Activated T-helper 2 cell treated with anti-CD3 and anti-CD28 coated beads, Interferon-gamma antibody, Interleukin-2, Interleukin-4, amounts not matched to agents 10 μg/mL and 5 μg/mL and 100 μg/mL, durations not matched to agents 14 hours and 24 hours and 36 hours (primary cell): ENCODE data around the gene PDZD2. TPM values are rescaled to one million over a fixed set of nuclear protein-coding genes. Genes with fewer than 3 reads are reported as not detected.

Source experiments
- DNase-seq: peaks from one replicate; pipeline ENCODE4 v3.0.0; 2021; ENCODE audit warnings: low spot score
- H3K27ac Mint-ChIP-seq: one replicate; pipeline ENCODE4 v1.8.0; 2021; ENCODE audit warnings: mixed read lengths
- H3K27me3 Mint-ChIP-seq: one replicate; pipeline ENCODE4 v1.8.0; 2021; ENCODE audit warnings: low read depth, mixed read lengths
- H3K36me3 Mint-ChIP-seq: one replicate; pipeline ENCODE4 v1.8.0; 2021; ENCODE audit warnings: low read depth, mixed read lengths
- H3K4me1 Mint-ChIP-seq: one replicate; pipeline ENCODE4 v1.8.0; 2021; ENCODE audit warnings: low read depth, mixed read lengths
- H3K4me3 Mint-ChIP-seq: one replicate; pipeline ENCODE4 v1.8.0; 2021; ENCODE audit warnings: low read depth, mild to moderate bottlenecking, moderate library complexity, mixed read lengths
- H3K9me3 Mint-ChIP-seq: one replicate; pipeline ENCODE4 v1.8.0; 2021; ENCODE audit warnings: mixed read lengths
- intact Hi-C: fragments of 100-400 bp; cut with micrococcal nuclease; formaldehyde crosslinking; loops from one replicate; pipeline ENCODE4 v1.15.1; 2023
- total RNA-seq: library from RNA; stranded (reverse); gene quantifications from 2 replicates; pipeline ENCODE4 v1.2.3, GENCODE V29; 2022

PDZD2 gene
- total RNA-seq, 1 donor from 2014 or later: 0.25 TPM

DNA sequence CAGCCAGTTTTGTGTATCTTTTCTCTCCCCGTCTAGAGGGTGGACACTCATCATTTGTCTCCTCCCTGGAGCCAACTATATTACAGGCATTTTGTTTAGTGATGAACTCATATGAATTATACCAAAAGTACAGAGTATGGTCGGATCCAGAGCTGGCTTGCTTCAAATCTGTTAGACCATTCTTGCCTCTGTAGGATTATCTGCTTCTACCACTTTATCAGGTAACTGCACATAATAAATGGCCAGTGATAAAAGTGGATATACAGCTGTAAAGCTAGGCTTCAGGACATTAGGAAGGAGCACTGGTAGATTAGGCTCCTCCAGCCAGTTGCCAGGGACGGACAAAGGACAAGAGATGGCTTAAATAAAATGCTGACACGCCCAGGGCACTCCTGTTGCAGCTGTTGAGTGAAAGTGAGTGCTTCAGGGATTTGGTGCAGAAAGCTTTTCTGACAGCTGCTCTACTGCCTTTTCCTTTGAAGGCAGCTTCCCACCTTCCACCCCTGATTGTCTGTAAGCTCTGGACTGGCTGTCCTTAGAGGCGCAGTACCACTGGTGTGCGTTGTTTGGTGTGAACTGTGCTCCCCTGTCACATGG is 259.2 kb downstream of the PDZD2 start:
- no peak for DNase-seq
- no peaks in the 10 kb centered on the region for H3K4me1 Mint-ChIP-seq
- no peak overlapping the region for H3K27ac Mint-ChIP-seq
- no peaks in the 10 kb centered on the region for H3K36me3 Mint-ChIP-seq
- no peaks in the 10 kb centered on the region for H3K9me3 Mint-ChIP-seq
- H3K4me3 Mint-ChIP-seq: no peak overlapping the region
- H3K27me3 Mint-ChIP-seq: no peaks in the 10 kb centered on the region
- intact Hi-C loops: no loop called here

GRCh38 chr5:31900296-31900865 is 261.4 kb downstream of the PDZD2 start:
- Mint-ChIP-seq H3K9me3 (no peaks in the 10 kb centered on the region), H3K36me3 (no peaks in the 10 kb centered on the region), H3K4me1 (no peaks in the 10 kb centered on the region), H3K27ac (no peak overlapping the region), H3K4me3 (no peak overlapping the region), H3K27me3 (no peaks in the 10 kb centered on the region)
- no peak for DNase-seq
- intact Hi-C loops: no loop called here

DNA sequence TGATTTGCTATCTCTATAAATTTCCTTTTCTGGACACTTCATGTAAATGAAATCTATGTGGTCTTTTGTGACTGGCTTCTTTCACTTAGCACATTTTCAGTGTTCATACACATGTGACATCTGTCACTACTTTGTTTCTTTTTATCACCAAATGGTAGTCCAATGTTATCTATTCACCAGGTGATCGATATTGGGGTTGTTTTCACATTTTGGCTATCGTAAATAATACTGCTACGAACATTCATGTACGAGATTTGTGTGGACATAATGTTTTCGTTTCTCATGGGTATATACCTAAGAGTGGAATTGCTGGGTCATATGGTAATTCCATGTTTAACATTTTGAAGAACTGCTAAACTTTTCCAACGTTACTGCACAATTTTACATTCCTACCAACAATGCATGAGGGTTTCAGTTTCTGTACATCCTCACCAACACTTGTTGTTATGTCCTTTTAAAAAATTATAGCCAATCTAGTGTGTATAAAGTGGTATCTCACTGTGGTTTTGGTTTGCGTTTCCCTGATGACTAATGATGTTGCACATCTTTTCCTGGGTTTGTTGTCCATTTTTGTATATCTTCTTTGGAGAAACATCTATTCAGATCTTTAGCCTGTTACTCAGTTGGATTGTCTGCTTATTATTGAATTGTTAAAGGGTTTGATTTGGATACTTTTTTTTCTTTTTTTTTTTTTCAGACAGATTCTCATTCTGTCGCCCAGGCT is 263.0 kb downstream of the PDZD2 start:
- Mint-ChIP-seq H3K9me3 (no peaks in the 10 kb centered on the region), H3K4me1 (no peaks in the 10 kb centered on the region), H3K27me3 (no peaks in the 10 kb centered on the region), H3K36me3 (no peaks in the 10 kb centered on the region), H3K4me3 (no peak overlapping the region), H3K27ac (no peak overlapping the region)
- DNase-seq: no peak
- intact Hi-C loops: no loop called here

DNA sequence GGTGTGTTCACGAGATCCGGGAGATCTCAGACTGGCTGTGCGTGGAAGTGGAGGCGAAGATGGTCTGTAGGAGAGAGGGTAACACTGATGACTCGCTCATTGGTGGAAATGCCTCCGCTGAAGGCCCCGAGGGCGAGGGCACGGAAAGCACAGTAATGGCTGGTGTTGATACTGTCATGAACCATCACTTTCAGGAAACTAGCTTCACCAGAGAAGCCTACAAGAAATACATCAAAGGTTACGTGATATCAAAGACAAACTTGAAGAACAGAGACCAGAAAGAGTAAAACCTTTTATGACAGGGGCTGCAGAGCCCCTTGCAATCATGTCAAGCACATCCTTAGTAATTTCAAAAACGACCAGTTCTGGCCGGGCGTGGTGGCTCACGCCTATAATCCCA is 269.5 kb downstream of the PDZD2 start:
- no peak for DNase-seq
- no peak overlapping the region for H3K27ac Mint-ChIP-seq
- H3K27me3 Mint-ChIP-seq: no peaks in the 10 kb centered on the region
- no peak overlapping the region for H3K4me3 Mint-ChIP-seq
- no peaks in the 10 kb centered on the region for H3K36me3 Mint-ChIP-seq
- H3K9me3 Mint-ChIP-seq: no peaks in the 10 kb centered on the region
- no peaks in the 10 kb centered on the region for H3K4me1 Mint-ChIP-seq
- intact Hi-C loops: no loop called here

GRCh38 chr5:31909073-31909472 is 270.1 kb downstream of the PDZD2 start:
- no peak overlapping the region for H3K4me3 Mint-ChIP-seq
- no peaks in the 10 kb centered on the region for H3K36me3 Mint-ChIP-seq
- intact Hi-C loops: no loop called here
- H3K9me3 Mint-ChIP-seq: no peaks in the 10 kb centered on the region
- no peak for DNase-seq
- H3K4me1 Mint-ChIP-seq: no peaks in the 10 kb centered on the region
- H3K27me3 Mint-ChIP-seq: no peaks in the 10 kb centered on the region
- no peak overlapping the region for H3K27ac Mint-ChIP-seq

DNA sequence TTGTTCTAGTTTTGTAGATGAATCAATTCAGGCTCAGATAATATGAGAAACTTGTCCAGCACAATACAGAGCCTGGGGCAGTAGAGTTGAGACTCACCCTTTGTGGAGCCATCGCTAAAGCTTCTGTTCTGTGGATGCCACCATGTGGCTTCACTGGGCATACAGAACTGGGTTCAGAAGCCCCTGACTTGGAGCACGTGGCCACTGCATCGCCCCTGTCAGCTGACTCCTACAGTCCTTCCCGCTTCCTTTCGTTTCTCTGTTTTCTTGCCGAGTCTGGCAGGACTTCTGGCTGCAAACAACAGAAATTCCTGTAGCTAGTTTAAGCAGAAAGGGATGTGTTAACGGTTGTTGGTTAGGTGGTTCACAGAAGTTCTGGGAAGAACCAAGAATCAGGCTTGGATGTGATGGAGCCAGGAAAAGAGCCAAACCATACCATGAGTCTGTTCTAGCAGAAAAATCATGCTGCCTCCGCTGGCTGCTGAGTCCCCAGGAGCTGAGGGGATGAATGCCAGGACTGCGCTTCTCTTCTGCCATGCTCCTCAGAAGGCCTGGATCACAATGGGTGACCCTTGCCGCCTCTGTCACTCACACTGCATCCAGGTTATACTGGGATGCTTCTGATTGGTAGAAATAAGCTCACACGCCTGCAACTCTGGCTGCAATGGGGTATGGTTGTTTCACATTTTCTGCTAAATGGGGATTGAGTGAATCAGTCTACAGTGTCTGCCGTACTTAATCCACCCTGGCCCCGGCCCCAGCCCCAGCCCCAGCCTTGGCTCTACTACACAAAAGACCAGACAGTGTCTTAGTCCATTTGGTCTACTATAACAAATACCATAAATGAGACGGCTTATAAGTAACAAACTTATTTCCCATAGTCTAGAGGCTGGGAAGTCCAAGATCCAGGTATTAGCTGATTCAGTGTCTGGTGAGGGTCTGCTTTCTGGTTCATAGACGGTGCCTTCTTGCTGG is 272.6 kb downstream of the PDZD2 start:
- H3K36me3 Mint-ChIP-seq: no peaks in the 10 kb centered on the region
- H3K27ac Mint-ChIP-seq: no peak overlapping the region
- no peaks in the 10 kb centered on the region for H3K9me3 Mint-ChIP-seq
- H3K27me3 Mint-ChIP-seq: no peaks in the 10 kb centered on the region
- no peak for DNase-seq
- H3K4me3 Mint-ChIP-seq: no peak overlapping the region
- intact Hi-C loops: no loop called here
- H3K4me1 Mint-ChIP-seq: no peaks in the 10 kb centered on the region

GRCh38 chr5:31913808-31914207 is 274.9 kb downstream of the PDZD2 start:
- H3K36me3 Mint-ChIP-seq: no peaks in the 10 kb centered on the region
- no peak overlapping the region for H3K27ac Mint-ChIP-seq
- no peak overlapping the region for H3K4me3 Mint-ChIP-seq
- intact Hi-C loops: no loop called here
- no peak for DNase-seq
- H3K4me1 Mint-ChIP-seq: no peaks in the 10 kb centered on the region
- no peaks in the 10 kb centered on the region for H3K27me3 Mint-ChIP-seq
- H3K9me3 Mint-ChIP-seq: no peaks in the 10 kb centered on the region

- no peak for DNase-seq
Measured at GRCh38 chr5:31916327-31916726, 277.4 kb downstream of the PDZD2 start.

GRCh38 chr5:31918739-31919138 is 279.8 kb downstream of the PDZD2 start:
- H3K27ac Mint-ChIP-seq: no peak overlapping the region
- no peaks in the 10 kb centered on the region for H3K9me3 Mint-ChIP-seq
- H3K4me1 Mint-ChIP-seq: no peaks in the 10 kb centered on the region
- no peaks in the 10 kb centered on the region for H3K36me3 Mint-ChIP-seq
- no peak for DNase-seq
- no peaks in the 10 kb centered on the region for H3K27me3 Mint-ChIP-seq
- no peak overlapping the region for H3K4me3 Mint-ChIP-seq
- intact Hi-C loops: no loop called here

More at GRCh38 chr5:31916327-31916726, 277.4 kb downstream of the PDZD2 start:
- Mint-ChIP-seq H3K9me3 (no peaks in the 10 kb centered on the region), H3K27me3 (no peaks in the 10 kb centered on the region), H3K4me1 (no peaks in the 10 kb centered on the region), H3K27ac (no peak overlapping the region), H3K36me3 (no peaks in the 10 kb centered on the region), H3K4me3 (no peak overlapping the region)
- intact Hi-C loops: no loop called here

- intact Hi-C loops: no loop called here
- H3K4me1 Mint-ChIP-seq: no peaks in the 10 kb centered on the region
- no peaks in the 10 kb centered on the region for H3K36me3 Mint-ChIP-seq
- no peak for DNase-seq
- no peak overlapping the region for H3K4me3 Mint-ChIP-seq
- no peaks in the 10 kb centered on the region for H3K27me3 Mint-ChIP-seq
- no peaks in the 10 kb centered on the region for H3K9me3 Mint-ChIP-seq
- H3K27ac Mint-ChIP-seq: no peak overlapping the region
Measured at GRCh38 chr5:31921852-31922305, 282.9 kb downstream of the PDZD2 start.

GRCh38 chr5:31924005-31924404 is 285.1 kb downstream of the PDZD2 start:
- H3K4me1 Mint-ChIP-seq: no peaks in the 10 kb centered on the region
- no peak overlapping the region for H3K27ac Mint-ChIP-seq
- no peaks in the 10 kb centered on the region for H3K27me3 Mint-ChIP-seq
- no peak overlapping the region for H3K4me3 Mint-ChIP-seq
- no peaks in the 10 kb centered on the region for H3K9me3 Mint-ChIP-seq
- H3K36me3 Mint-ChIP-seq: no peaks in the 10 kb centered on the region
- DNase-seq: no peak
- intact Hi-C loops: no loop called here

GRCh38 chr5:31931874-31932273 is 292.9 kb downstream of the PDZD2 start:
- Mint-ChIP-seq H3K36me3 (no peaks in the 10 kb centered on the region), H3K4me3 (no peak overlapping the region), H3K27me3 (no peaks in the 10 kb centered on the region), H3K27ac (no peak overlapping the region), H3K9me3 (no peaks in the 10 kb centered on the region), H3K4me1 (no peaks in the 10 kb centered on the region)
- intact Hi-C loops: no loop called here
- DNase-seq: no peak
